Endometrium (tissue), 2 donors: ENCODE data around the gene CASP3.
"Not testable (repeated sequence)": the region's sequence is repeated elsewhere in the genome, so short reads cannot be mapped to it uniquely, and the experiment has no call there.

ENCODE experiments used
- FAIRE-seq: peaks from 2 replicates; lab custom pipeline; 2012; peaks lifted over from hg19 to GRCh38; lab: Jason Lieb, UNC
- donor health status: control.
- donor health status: control.

CASP3 gene

DNA sequence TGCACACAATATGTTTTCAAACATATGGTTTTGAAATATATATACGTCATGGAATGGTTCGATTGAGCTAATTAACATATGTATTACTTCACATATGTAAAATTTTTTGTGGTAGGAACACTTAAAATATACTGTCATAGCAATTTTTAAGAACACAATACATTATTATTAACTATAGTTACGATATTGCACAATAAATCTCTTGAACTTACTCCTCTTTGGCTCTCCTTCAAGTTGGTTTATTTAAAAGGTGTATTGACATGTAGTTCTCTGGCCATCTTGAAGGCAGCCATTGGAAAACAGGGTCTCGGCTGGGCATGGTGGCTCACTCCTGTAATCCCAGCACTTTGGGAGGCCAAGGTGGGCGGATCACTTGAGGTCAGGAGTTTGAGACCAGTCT is 53.8 kb downstream of the CASP3 start:
- FAIRE-seq, result no peak

DNA sequence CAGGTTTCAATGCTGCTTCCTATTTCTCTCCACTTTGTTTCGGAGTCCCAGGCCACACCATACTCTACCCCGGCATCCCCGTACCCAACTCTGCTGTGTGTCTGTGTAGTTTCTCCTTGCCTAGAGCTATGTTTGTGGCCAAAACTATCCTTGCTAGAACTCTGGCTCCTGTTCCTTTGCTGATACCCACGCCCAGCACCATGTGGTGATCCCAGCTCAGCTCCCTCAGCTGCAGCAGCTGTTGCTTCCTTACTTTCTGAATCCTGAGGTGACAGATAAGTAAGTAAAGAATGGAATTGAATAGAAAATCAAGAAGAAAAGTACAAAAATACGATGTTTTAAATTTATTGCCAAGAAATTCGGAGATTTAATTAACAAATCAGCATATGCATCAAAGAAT is 55.8 kb downstream of the CASP3 start:
- no peak for FAIRE-seq

DNA sequence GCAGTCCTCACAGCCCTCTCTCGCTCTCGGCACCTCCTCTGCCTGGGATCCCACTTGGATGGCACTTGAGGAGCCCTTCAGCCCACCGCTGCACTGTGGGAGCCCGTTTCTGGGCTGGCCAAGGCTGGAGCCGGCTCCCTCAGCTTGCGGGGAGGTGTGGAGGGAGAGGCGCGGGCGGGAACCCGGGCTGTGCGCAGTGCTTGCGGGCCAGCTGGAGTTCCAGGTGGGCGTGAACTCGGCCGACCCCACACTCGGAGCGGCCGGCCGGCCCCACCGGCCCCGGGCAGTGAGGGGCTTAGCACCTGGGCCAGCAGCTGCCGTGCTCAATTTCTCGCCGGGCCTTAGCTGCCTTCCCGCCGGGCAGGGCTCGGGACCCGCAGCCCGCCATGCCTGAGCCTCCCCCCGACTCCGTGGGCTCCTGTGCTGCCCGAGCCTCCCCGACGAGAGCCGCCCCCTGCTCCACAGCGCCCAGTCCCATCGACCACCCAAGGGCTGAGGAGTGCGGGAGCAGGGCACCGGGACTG is 57.4 kb downstream of the CASP3 start:
- FAIRE-seq, result not testable (repeated sequence)

DNA sequence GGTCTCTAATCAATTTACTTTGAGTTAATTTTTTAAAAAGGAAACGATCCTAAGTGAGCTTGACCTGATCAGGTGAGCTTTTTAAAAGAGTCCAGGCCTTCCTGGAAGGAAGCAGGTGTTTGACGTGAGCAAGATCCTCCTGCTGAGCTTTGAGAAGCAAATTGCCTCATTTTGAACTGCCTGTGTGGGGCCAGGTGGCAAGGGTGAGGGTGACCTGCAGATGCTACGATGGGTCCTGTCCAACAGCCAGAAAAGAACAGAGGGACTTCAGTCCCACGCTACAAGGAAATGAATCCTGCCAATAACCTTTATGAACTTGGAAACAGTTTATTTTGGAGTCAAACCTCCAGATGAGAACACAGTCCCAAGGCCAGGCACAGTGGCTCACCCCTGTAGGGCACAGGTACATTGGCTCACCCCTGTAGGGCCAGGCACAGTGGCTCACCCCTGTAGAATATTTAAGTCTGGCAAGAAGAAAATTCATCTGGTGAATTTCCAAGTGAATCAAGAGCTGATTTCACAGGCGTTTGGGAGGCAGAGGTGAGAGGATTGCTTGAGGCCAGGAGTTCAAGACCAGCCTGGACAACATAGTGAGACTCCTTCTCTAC is 58.1 kb downstream of the CASP3 start:
- FAIRE-seq, result no peak

DNA sequence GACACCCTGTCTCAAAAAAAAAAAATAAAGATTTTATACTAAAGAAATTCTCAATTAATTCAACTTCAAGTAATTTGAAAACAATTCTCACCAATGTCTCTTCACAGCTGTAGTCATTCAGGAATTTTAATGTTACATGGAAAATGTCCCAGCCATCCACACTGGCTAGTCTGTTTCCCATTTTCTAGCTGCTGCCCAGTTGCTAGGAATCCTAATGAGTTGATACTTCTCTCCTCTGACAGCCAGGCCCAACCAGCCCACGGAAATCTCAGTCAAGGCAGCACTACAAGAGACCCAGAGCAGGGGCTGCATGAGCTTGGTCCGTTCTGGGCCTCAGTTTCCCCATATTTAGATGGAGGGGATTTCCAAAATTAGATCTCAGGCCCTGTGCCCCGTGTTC is 59.1 kb downstream of the CASP3 start:
- no peak for FAIRE-seq

DNA sequence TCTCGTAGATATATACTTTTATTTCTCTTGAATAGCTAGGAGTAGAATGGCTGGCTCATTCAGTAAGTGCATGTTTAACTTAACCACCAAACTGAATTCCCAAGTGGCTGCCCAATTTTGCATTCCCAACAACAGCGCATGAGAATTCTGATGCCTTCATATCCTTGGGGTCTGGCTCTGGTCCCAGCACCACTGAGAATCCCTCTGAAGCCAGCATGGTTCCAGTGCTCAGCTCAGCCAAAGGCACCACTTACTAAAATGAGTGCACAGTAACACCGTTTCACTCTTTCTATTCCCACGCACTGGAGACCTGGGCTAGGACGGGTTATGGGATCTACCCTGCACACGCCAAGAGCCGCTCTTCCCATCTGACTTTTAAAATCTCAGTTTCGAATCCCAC is 60.4 kb downstream of the CASP3 start:
- FAIRE-seq, result no peak

DNA sequence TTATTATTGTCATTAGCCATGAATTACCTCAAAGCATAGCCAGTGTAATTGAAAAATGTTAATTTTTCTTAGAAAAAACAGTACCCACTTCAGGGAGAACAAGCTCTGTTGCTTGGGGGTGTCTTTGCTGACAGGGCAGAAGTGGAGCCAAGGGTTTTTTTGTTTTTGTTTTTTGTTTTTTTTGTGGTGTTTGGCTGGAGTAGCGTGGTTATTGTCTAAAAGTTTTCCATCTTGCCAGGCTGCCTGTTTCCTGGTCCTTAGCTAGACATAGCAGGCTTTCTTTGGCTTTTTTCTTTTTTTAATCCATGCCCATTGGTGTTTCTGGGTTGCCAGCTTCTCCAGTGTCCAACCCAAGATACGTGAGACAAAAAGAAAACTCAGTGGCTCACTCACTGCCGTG is 61.5 kb downstream of the CASP3 start:
- no peak for FAIRE-seq

DNA sequence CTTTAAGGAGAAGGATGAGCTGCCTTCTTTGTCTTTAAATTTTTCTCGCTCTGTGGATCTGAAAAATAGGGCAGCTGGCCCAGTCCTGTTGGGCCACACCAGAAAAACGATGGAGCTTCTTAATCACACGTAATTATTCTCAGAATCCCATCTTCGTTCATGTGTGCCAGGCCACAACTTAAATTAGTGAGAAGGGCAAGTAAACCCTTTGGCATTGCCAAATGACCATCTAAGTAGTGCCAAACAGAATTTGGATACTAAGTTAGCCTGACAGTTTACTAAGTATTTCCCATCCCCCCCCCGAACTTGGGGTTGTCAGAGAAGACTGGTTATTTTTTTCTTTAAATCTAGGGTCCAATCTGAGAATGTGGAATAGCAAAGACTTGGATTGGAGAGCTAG is 62.0 kb downstream of the CASP3 start:
- FAIRE-seq, result no peak

DNA sequence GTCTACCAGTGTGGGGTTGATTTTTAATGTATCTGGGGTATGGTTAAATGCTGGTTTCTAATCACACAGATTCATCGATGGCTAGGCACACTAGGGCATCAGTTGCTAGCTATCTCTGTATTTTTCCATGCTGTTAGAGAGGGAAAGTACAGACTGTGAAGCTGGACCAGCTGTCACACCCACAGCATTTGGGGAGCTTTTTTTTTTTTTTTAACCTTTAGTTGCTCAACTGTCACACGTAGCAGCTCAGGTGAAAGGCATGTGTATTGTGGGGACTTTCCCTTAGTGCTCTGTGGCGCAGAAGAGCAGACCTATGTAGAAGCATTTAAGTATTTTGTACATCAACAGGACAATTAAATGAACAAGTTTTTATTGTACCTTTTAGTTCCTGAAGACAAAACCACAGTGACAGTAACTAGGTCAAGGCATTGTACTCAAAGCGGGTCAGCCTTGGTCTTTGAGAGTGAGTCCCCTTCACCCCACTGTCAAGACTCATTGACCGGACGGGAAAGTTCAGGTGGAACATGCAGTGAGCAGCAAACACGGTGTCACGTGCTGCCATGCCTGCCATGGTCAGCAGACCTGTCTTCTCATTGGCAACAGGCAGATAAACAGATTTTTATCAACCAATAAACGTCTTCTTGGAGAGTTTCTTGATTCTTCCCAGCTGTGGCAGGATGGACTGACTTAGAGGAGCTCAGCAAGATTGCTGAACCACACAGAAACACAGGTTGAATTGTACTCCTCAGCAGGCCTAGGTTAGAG is 65.3 kb downstream of the CASP3 start:
- FAIRE-seq, result no peak
